NCI-H128 (cell line): ENCODE measurements around the gene ATR.
A peak's percentile ranks its signal among the peaks of the same experiment; 100 is the strongest.
"Not testable (repeated sequence)": the region's sequence is repeated elsewhere in the genome, so short reads cannot be mapped to it uniquely, and the experiment has no call there.

ENCODE experiments used
- DNase-seq: peaks from one replicate; lab custom pipeline; 2025; ENCODE audit not compliant: unreplicated experiment; lab: John Stamatoyannopoulos, UW

The ATR gene

GRCh38 chr3:142450881-142451280 lies 127.7 kb downstream of the ATR start:
- no peak for DNase-seq

GRCh38 chr3:142450189-142450588 lies 128.3 kb downstream of the ATR start:
- DNase-seq = no peak

DNA sequence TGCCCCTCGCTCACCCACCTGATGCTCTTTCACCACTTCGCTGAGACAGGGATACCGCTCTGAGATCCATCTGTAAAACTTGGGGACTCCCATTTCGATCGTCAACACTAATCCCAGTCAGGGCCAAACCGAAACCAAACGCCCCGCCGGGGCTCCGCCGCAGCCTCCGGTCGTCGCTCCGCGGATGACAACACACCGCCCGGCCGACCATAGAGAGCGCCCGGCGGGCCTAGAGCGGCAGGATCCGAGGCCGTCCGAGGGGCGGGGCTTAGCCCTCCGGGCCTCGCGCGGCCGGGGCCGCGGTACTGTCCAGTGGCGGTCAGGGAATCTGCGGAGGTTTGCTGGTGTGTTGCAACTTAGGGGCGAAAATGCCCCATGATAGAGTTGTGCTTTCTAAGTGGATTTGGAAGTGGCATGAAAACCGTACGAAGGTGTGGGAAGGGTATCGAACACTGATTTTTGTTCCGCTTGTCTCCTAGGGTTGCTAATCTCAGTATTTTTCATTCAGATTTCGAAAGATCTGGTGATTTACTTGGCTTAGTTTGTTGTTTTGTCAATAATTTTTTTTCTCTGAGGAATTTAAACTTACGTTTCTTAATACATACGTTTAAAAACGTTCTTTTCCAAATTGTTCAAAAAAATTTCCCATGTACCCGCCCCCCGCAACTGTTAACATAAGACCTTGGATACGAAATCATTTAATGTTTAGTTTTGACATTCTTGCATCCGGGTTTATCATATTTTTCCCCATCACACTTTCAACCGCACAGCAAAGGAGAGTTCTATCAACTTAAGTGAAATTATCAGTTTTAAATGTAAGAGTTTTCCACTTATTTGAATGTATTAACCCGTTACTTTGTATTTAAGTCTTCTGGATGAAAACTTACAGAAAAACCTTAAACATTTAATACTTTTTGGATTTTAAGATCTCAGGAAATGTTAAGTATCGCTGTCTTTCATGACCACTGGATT lies 130.4 kb downstream of the ATR start, which contains the start of gene XRN1:
XRN1 (minus strand) TSS at position 186 of the 972 bp plus-strand sequence; CDS start at position 93, 93 bp downstream.
- DNase-seq = peak; percentile 83

GRCh38 chr3:142447301-142447851 lies 131.2 kb downstream of the ATR start:
- no peak for DNase-seq

DNA sequence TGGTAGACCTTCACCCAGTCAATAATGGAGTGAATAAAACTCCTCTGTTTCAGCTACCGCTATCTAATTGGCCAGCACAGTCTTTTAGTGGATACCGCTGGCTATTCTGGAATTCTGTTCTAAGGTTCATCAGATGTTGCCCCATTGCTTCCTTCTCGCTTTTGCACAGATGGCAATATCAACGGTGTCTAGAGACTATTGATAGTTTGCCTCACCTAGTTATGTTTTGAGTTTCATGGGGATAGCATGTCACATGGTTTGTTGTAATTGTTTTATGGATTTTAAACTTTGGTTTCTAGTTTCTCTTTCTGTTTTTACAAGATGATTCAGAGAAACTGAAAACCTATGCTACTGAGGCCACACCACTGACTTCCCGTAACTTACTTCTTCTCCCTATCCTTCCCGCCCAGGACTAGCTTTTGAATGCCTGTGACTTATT lies 132.7 kb downstream of the ATR start:
- no peak for DNase-seq

DNA sequence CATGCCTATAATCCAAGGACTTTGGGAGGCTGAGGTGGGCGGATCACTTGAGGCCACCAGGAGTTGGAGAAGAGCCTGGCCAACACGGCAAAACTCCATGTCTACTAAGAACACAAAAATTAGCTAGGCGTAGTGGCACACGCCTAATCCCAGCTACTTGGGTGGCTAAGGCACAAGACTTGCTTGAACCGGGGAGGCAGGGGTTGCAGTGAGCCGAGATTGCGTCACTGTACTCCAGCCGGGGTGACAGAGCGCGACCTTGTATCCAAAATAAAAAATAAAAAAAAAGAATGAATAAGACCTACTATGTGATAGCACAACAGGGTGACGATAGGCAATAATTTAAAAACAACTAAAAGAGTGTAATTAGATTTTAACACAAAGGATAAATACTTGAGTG lies 134.2 kb downstream of the ATR start:
- DNase-seq = no peak

DNA sequence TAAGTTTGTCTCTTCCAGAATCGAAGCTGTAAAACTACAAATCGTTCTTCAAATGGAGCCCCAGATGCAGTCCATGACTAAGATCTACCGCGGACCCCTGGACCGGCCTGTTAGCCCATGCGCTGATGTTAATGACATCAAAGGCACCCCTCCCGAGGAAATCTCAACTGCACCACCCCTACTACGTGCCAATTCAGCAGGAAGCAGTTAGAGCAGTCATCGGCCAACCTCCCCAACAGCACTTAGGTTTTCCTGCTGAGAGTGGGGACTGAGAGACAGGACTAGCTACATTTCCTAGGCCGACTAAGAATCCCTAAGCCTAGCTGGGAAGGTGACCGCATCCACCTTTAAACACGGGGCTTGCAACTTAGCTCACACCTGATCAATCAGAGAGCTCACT lies 135.5 kb downstream of the ATR start:
- DNase-seq = not testable (repeated sequence)

GRCh38 chr3:142439499-142440220 lies 138.9 kb downstream of the ATR start:
- DNase-seq = not testable (repeated sequence)

- not testable (repeated sequence) for DNase-seq
These were observed 140.4 kb downstream of the ATR start for GRCh38 chr3:142438096-142438495.

- no peak for DNase-seq
These were observed 141.5 kb downstream of the ATR start for GRCh38 chr3:142436951-142437585.

GRCh38 chr3:142434503-142434902 lies 144.0 kb downstream of the ATR start:
- no peak for DNase-seq

- DNase-seq = no peak
These were observed 145.4 kb downstream of the ATR start for GRCh38 chr3:142433110-142433509.

DNA sequence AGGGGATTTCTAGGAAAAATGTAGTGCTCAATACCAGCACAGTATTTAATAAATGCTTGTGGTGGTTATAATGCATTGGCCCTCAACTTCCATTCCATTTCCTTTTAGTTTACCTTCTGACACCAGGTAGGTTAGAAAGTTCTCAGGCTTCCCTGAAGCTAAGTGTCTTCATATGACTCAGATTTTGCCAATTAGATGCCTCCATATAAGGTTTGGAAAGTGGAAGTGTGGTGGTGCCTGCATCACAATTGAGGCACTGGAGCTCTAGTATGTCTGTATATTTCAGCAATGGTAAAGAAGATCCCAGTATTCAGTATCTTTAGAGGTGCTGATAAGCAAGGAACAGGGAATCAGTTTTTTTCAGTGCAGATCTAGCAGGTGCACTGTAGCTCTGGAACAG lies 149.0 kb downstream of the ATR start:
- DNase-seq = no peak

DNA sequence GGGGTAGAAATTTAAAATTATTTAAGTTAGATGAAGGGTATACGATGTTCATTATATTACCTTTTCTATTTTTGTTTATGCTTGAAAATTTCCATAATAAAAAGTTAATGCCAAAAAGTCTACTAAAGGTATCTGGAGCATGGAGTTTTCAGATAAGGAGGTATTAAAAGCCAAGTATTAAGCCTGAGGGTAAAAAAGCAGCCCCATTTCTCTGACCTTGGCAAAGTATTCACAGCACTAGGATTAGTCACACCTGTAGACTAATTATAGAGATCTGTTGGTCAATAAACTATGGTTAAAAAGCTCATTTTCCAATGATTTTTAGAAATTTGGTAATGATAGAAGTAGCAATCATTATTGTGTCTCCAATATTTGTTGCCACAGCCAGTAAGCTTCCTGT lies 153.8 kb downstream of the ATR start:
- no peak for DNase-seq

DNA sequence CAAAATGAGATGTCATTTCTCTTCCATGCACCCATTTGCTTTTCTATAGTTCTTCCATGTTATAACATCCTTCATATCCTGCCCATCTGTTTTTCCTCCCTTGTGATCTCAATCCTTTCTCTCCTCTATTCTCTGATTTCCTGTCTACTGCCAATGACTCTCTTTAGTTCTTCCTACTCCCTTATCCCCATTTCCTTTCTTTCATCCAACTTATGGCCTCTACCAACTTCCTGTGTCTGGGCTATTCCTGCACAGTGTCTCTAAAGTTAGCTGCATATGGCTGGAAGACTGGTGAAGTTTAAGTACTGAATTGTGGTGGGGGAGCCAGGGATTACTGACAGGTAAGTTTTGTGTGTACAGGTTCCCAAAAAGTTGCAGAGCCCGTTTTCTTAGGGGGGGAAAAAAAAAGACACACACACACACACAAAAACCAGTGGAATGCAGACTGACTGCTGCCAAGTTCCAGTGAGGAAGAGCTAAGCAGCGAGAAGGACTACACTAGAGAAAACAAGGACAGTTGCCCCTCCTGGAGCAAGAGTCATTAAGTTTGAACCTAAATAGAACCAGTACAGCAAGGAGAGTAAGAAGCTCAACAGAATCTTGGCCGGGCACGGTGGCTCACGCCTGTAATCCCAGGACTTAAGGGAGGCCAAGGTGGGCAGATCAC lies 159.5 kb downstream of the ATR start:
- DNase-seq = no peak

- DNase-seq = no peak
These were observed 161.2 kb downstream of the ATR start for GRCh38 chr3:142417302-142417701.

- not testable (repeated sequence) for DNase-seq
These were observed 178.0 kb downstream of the ATR start for GRCh38 chr3:142400537-142400936.
